ENCODE measurements around the gene ATP8B4.

- no peak for TF ChIP-seq CTCF (IDR thresholded peaks at IDR 0.05)
- no peak for TF ChIP-seq POLR2A (IDR thresholded peaks at IDR 0.05)
Measured at GRCh38 chr15:50049871-50050270, 69.2 kb downstream of the ATP8B4 start.

Measured in thyroid gland (tissue), 4 donors.